Measurements from ENCODE around the gene SEMA4D.

SEMA4D gene

DNA sequence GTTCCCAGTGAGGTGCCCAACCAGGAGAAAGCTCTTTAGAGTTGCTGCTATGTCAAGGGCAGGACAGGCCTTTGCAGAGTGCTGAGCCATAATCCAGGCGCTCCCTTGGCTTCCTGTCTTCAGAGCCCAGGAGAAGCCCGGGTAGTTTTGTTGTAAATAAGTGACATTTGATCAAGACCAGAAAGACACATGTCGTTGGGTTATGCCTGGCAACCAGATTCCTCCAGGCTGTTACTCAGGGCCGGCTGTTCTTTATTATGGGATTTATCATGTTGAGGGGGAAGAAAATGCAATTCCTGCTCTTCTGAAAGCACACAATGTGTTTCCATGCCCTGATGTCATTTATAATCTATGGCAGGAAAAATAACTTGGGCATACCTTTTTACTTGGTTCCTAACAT is 39.3 kb upstream of the SEMA4D start:
- Histone ChIP-seq H3K27me3 (no peaks in the 10 kb centered on the region), H3K9me3 (no peaks in the 10 kb centered on the region), H3K36me3 (no peaks in the 10 kb centered on the region), H3K27ac (peak overlapping the region; percentile 95), H3K4me3 (ENCODE audit: low read depth in 1 of 2, low read length in 1 of 2) (peak overlapping the region; percentile 38 to 40), H3K4me1 (ENCODE audit: control insufficient read depth in 1 of 2, insufficient read depth in 1 of 2, low read depth in 1 of 2, low read length in 1 of 2) (peaks cover 54 to 68% of the 10 kb centered on the region in 2 experiments)
- TF ChIP-seq, protein P1, sequence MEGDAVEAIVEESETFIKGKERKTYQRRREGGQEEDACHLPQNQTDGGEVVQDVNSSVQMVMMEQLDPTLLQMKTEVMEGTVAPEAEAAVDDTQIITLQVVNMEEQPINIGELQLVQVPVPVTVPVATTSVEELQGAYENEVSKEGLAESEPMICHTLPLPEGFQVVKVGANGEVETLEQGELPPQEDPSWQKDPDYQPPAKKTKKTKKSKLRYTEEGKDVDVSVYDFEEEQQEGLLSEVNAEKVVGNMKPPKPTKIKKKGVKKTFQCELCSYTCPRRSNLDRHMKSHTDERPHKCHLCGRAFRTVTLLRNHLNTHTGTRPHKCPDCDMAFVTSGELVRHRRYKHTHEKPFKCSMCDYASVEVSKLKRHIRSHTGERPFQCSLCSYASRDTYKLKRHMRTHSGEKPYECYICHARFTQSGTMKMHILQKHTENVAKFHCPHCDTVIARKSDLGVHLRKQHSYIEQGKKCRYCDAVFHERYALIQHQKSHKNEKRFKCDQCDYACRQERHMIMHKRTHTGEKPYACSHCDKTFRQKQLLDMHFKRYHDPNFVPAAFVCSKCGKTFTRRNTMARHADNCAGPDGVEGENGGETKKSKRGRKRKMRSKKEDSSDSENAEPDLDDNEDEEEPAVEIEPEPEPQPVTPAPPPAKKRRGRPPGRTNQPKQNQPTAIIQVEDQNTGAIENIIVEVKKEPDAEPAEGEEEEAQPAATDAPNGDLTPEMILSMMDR (IDR thresholded peaks at IDR 0.05): no peak

DNA sequence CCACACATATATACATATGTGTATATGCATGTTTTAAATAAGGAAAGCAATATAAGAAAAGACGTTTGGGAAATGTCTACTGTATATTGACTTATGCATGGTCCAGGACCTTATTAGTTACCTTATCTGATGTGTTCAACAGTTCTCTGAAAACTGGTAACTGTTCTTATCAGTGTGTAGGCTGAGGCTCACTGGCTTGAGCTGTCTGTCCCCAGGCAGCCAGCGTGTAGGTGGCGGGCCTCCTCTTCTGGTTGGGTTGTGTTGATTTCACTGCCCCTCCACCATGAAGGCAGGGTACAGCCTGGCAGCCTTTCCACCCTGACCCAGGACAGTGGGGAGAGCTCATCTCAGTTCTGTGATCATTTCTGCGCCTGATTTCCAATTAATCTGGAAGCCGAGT is 38.7 kb upstream of the SEMA4D start:
- Histone ChIP-seq H3K27ac (peak overlapping the region; percentile 95), H3K4me3 (ENCODE audit: low read depth in 1 of 2, low read length in 1 of 2) (peak overlapping the region; percentile 38 to 40), H3K36me3 (no peaks in the 10 kb centered on the region), H3K4me1 (ENCODE audit: control insufficient read depth in 1 of 2, insufficient read depth in 1 of 2, low read depth in 1 of 2, low read length in 1 of 2) (peaks cover 57 to 69% of the 10 kb centered on the region in 2 experiments), H3K9me3 (no peaks in the 10 kb centered on the region), H3K27me3 (no peaks in the 10 kb centered on the region)
- TF ChIP-seq, protein P1 (IDR thresholded peaks at IDR 0.05): no peak

DNA sequence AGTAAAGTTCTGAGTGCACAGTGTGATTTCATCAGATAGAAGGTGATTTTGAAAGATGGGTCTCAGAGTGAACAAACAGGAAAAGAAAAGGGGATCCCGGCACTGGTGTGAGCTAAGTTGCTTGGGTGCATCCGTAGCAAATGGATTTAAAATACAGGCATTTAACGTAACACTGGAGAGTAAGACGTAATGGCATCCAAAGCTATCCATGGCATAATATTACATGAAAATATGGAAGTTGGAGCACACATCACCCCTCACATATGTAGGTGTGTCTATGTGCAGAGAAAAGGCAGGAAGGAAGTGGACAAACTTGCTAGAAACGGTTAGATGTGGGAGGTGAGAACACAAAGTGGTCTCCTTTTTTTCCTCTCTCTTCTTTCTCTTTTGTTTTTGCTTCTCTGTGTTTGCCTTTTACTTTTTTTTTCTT is 38.2 kb upstream of the SEMA4D start:
- peaks cover 58 to 71% of the 10 kb centered on the region in 2 experiments for H3K4me1 ChIP-seq (ENCODE audit: control insufficient read depth in 1 of 2, insufficient read depth in 1 of 2, low read depth in 1 of 2, low read length in 1 of 2)
- no peaks in the 10 kb centered on the region for H3K36me3 ChIP-seq
- H3K4me3 ChIP-seq (ENCODE audit: low read depth in 1 of 2, low read length in 1 of 2): peak overlapping the region; percentile 38 to 40
- TF ChIP-seq, protein P1 (IDR thresholded peaks at IDR 0.05): no peak
- H3K27ac ChIP-seq: peak overlapping the region; percentile 95
- no peaks in the 10 kb centered on the region for H3K9me3 ChIP-seq
- no peaks in the 10 kb centered on the region for H3K27me3 ChIP-seq

DNA sequence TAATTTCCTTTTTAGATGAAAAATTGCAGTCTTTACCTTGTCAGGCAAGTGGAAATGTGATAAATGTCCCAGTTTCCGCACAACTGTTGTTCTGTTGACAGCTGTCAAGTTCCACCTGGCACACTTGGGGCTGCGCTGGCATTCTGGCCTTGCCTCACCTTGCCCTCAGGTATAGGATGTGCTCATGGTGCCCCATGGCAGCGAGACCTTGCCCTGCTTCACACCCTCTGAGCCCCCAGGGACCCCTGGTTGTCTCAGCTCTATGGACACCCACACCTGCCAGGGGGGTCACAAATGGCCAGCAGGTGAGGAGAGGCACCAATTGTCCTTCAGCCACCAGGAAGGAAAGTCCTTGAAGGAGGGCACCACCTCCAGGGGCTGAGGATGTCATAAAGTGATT is 37.5 kb upstream of the SEMA4D start:
- TF ChIP-seq, protein P1 (IDR thresholded peaks at IDR 0.05): no peak
- Histone ChIP-seq H3K4me3 (ENCODE audit: low read depth in 1 of 2, low read length in 1 of 2) (peak overlapping the region; percentile 38 to 40), H3K9me3 (no peaks in the 10 kb centered on the region), H3K36me3 (no peaks in the 10 kb centered on the region), H3K27ac (peak overlapping the region; percentile 95), H3K27me3 (no peaks in the 10 kb centered on the region), H3K4me1 (ENCODE audit: control insufficient read depth in 1 of 2, insufficient read depth in 1 of 2, low read depth in 1 of 2, low read length in 1 of 2) (peaks cover 63 to 78% of the 10 kb centered on the region in 2 experiments)

DNA sequence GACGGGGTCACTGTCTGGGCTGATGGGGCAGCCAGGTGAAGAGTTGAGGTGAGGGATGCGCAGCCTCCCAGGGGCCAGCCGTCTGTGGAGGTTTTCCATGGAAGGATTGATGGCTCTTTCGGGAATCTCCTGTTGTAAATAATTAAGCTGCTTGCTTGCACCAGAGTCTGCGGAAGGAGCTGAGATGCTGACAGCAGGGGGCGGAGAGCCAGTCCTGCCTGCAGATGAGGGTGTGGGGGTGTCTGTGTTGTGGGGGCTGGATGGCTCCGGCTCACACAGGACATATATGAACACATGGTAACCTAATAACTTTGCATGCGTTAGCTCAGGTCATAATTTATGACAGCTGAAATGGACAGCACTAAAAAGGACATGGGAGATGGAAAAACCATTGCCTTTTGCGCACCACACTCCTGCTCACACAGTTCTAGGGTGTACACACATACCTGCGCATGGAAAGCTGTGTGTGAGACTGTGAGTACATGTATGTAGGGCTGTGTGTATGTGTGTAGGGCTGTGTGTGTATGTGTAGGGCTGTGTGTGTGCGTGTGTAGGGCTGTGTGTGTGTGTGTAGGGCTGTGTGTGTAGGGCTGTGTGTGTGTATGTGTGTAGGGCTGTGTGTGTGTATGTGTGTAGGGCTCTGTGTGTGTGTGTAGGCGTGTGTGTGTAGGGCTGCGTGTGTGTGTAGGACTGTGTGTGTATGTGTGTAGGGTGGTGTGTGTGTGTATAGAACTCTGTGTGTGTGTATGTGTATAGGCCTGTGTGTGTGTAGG is 36.8 kb upstream of the SEMA4D start:
- TF ChIP-seq, protein P1 (IDR thresholded peaks at IDR 0.05): no peak
- peaks cover 66 to 85% of the 10 kb centered on the region in 2 experiments for H3K4me1 ChIP-seq (ENCODE audit: control insufficient read depth in 1 of 2, insufficient read depth in 1 of 2, low read depth in 1 of 2, low read length in 1 of 2)
- H3K27ac ChIP-seq: peak overlapping the region; percentile 95
- H3K27me3 ChIP-seq: no peaks in the 10 kb centered on the region
- no peaks in the 10 kb centered on the region for H3K9me3 ChIP-seq
- no peaks in the 10 kb centered on the region for H3K36me3 ChIP-seq
- H3K4me3 ChIP-seq (ENCODE audit: low read depth in 1 of 2, low read length in 1 of 2): no peak overlapping the region

Measured in neutrophil (primary cell).